K562 (cell line): Measurements from ENCODE around the gene NEDD4L. TPM values are rescaled to one million over a fixed set of nuclear protein-coding genes. Genes with fewer than 3 reads are reported as not detected.

ENCODE experiments used
- ATAC-seq: fragments of 200-7000 bp; cut with Tn5 transposase; 3 replicates; pipeline ENCODE4 v1.9.1; 2020; ENCODE audit warnings: moderate library complexity
- BruUV-seq: library from RNA; stranded (reverse); fragments of 400-500 nt; replicated peaks from 2 replicates; lab custom pipeline; 2021; lab: Mats Ljungman, UMichigan
- CTCF ChIA-PET: fragments of 300-600 bp; formaldehyde crosslinking; extraction: SDS; loops from one replicate; lab custom pipeline; 2021; ENCODE audit warnings: low intra/inter-chr PET ratio; lab: Yijun Ruan, JAX
- POLR2A ChIA-PET: fragments of 300-600, 350-650 bp; sonication (Branson Sonifier 250); formaldehyde crosslinking; extraction: SDS; loops from one replicate; lab custom pipeline; 2021; ENCODE audit warnings: antibody characterized with exemption, inconsistent platforms; lab: Yijun Ruan, JAX
- DNase-seq, 4 experiments: peaks; one replicate each; pipeline versions ENCODE4 v3.0.0 to v3.0.0-alpha.2; 2011 to 2018; ENCODE audit warnings: low spot score in 3 of 4, mixed read lengths in 3 of 4; ENCODE audit errors: extremely low read depth in 1 of 4
- FAIRE-seq: peaks from 2 replicates; lab custom pipeline; 2011; peaks lifted over from hg19 to GRCh38; lab: Jason Lieb, UNC
- H2AFZ ChIP-seq: 2 replicates; pipeline ENCODE4 v1.6.0; 2011; ENCODE audit warnings: low read depth, low read length, control low read depth, inconsistent platforms
- H3K27ac ChIP-seq: fragments of 200-600 bp; 3 replicates; pipeline ENCODE4 v1.8.0; 2011; ENCODE audit warnings: low read depth, mild to moderate bottlenecking, control low read depth, inconsistent platforms, low read length, moderate library complexity, mixed read lengths; ENCODE audit errors: extremely low read depth
- H3K27me3 ChIP-seq, 2 experiments: fragments of 300-600 bp in 1 of 2; 2 replicates in 1 of 2; 3 replicates in 1 of 2; pipeline versions ENCODE4 v1.6.0 to v1.8.0; 2011; ENCODE audit warnings: inconsistent platforms in 2 of 2, low read length in 2 of 2, mild to moderate bottlenecking in 1 of 2, mixed read lengths in 1 of 2, moderate library complexity in 1 of 2; ENCODE audit not compliant: control insufficient read depth in 2 of 2, insufficient read depth in 2 of 2
- H3K36me3 ChIP-seq: fragments of 300-600 bp; 3 replicates; pipeline ENCODE4 v1.8.0; 2011; ENCODE audit warnings: mild to moderate bottlenecking, low read length, inconsistent platforms; ENCODE audit not compliant: control insufficient read depth, insufficient read depth
- H3K4me1 ChIP-seq, 2 experiments: fragments of 200-600 bp in 1 of 2; replicated peaks in 1 of 2; 2 replicates in 1 of 2; 3 replicates in 1 of 2; pipeline versions ENCODE4 v1.5.1 to v1.8.0; 2011; ENCODE audit warnings: inconsistent platforms in 2 of 2, low read length in 2 of 2, mild to moderate bottlenecking in 1 of 2, mixed read lengths in 1 of 2, moderate library complexity in 1 of 2; ENCODE audit not compliant: control insufficient read depth in 2 of 2, insufficient read depth in 2 of 2
- H3K4me2 ChIP-seq: 2 replicates; pipeline ENCODE4 v1.6.1; 2011; ENCODE audit warnings: low read length, control low read depth, inconsistent platforms, mixed read lengths; ENCODE audit not compliant: insufficient read depth
- H3K4me3 ChIP-seq: fragments of 200-600 bp; sonication (generic), shearing (Covaris generic); 2 replicates; pipeline ENCODE4 v1.5.1; 2016; ENCODE audit warnings: control low read depth, inconsistent platforms
- H3K79me2 ChIP-seq: fragments of 200-600 bp; 3 replicates; pipeline ENCODE4 v1.8.0; 2011; ENCODE audit warnings: low read length, inconsistent platforms; ENCODE audit not compliant: control insufficient read depth, insufficient read depth
- H3K9ac ChIP-seq, 2 experiments: 2 replicates each; pipeline versions ENCODE4 v1.6.0 to v1.6.1; 2011; ENCODE audit warnings: low read depth in 2 of 2, low read length in 2 of 2, control low read depth in 1 of 2, inconsistent platforms in 1 of 2, mild to moderate bottlenecking in 1 of 2, mixed read lengths in 1 of 2; ENCODE audit not compliant: insufficient read depth in 1 of 2
- H3K9me1 ChIP-seq: one replicate; pipeline ENCODE4 v1.6.0; 2011; ENCODE audit warnings: inconsistent platforms, mild to moderate bottlenecking, low read length, moderate library complexity; ENCODE audit not compliant: control insufficient read depth, insufficient read depth
- H3K9me3 ChIP-seq: replicated peaks from 2 replicates; pipeline ENCODE4 v1.5.1; 2011; ENCODE audit warnings: low read depth, low read length, inconsistent platforms; ENCODE audit not compliant: control insufficient read depth, insufficient read depth
- H4K20me1 ChIP-seq: replicated peaks from 2 replicates; pipeline ENCODE4 v1.6.1; 2011; ENCODE audit warnings: low read length, inconsistent platforms, mixed read lengths; ENCODE audit not compliant: control insufficient read depth, insufficient read depth
- CREBBP ChIP-seq: IDR thresholded peaks from one replicate; pipeline ENCODE4 v1.6.1; 2012; ENCODE audit warnings: low read depth, mild to moderate bottlenecking, control low read depth, inconsistent platforms, low read length
- NFATC3 ChIP-seq: fragments of 450-650 bp; IDR thresholded peaks from 2 replicates; pipeline ENCODE4 v1.6.1; 2017; ENCODE audit warnings: mild to moderate bottlenecking
- POLR2A ChIP-seq: fragments of 450-650 bp; conservative IDR thresholded peaks from 2 replicates; pipeline ENCODE4 v1.6.1; 2016
- PTRF ChIP-seq: fragments of 450-650 bp; IDR thresholded peaks from 2 replicates; pipeline ENCODE4 v1.6.1; 2016; ENCODE audit warnings: mild to moderate bottlenecking, missing genetic modification characterization, missing compliant biosample characterization
- SRSF3 ChIP-seq: fragments of 200-400 bp; formaldehyde crosslinking; IDR thresholded peaks from 2 replicates; pipeline ENCODE4 v1.6.1; 2016; ENCODE audit warnings: mild to moderate bottlenecking, low read length, moderate library complexity; ENCODE audit not compliant: insufficient read depth
- TAF9B ChIP-seq: fragments of 450-650 bp; IDR thresholded peaks from 2 replicates; pipeline ENCODE4 v1.6.1; 2018; ENCODE audit warnings: mild to moderate bottlenecking; ENCODE audit not compliant: partially characterized antibody
- TCF7L2 ChIP-seq: fragments of 150-350 bp; IDR thresholded peaks from 2 replicates; pipeline ENCODE4 v1.6.1; 2016; ENCODE audit warnings: low read depth, mild to moderate bottlenecking, low read length, moderate library complexity
- THRAP3 ChIP-seq: fragments of 450-650 bp; IDR thresholded peaks from 2 replicates; pipeline ENCODE4 v1.6.1; 2016; ENCODE audit warnings: mild to moderate bottlenecking, inconsistent platforms, borderline replicate concordance
- WHSC1 ChIP-seq: IDR thresholded peaks from one replicate; pipeline ENCODE4 v1.6.1; 2012; ENCODE audit warnings: low read length, control low read depth, inconsistent platforms
- ZBTB7A ChIP-seq: IDR thresholded peaks from 2 replicates; pipeline ENCODE4 v1.6.1; 2011; ENCODE audit warnings: low read depth, mild to moderate bottlenecking, low read length, moderate library complexity, borderline replicate concordance; ENCODE audit not compliant: control insufficient read depth
- ZNF518B ChIP-seq: fragments of 250-450 bp; sonication (Bioruptor Pico); IDR thresholded peaks from 2 replicates; pipeline ENCODE4 v1.5.0; 2021; ENCODE audit warnings: mild to moderate bottlenecking, moderate library complexity
- ZNF699 ChIP-seq: fragments of 250-450 bp; sonication (Bioruptor Pico); IDR thresholded peaks from 2 replicates; pipeline ENCODE4 v1.8.0; 2021; ENCODE audit warnings: mild to moderate bottlenecking, moderate library complexity; ENCODE audit not compliant: insufficient replicate concordance
- WGBS: fragments of 100-300 bp; shearing (Covaris generic); methylation state at CpG from one replicate; pipeline ENCODE4 v1.1.6; 2016; ENCODE audit warnings: low coverage, mixed read lengths; ENCODE audit not compliant: insufficient coverage; ENCODE audit errors: missing lambda C conversion rate; 5-methylcytosine and 5-hydroxymethylcytosine counted together
- in situ Hi-C: fragments of 300-500 bp; cut with MboI; formaldehyde crosslinking; loops from 4 replicates; pipeline ENCODE4 v1.15.0; 2018; ENCODE audit warnings: inconsistent platforms, mixed read lengths
- intact Hi-C: fragments of 100-400 bp; cut with micrococcal nuclease; formaldehyde crosslinking; loops from 2 replicates; pipeline ENCODE4 v1.14.2; 2022
- polyA plus RNA-seq, 8 experiments: library from polyadenylated mRNA; depleted of rRNA in 4 of 8; stranded (reverse) in 5 of 8; unstranded in 3 of 8; fragments of >200 nt; fragmentation: Nextera tagmentation in 2 of 8; fragmentation: Illumina TruSeq in 1 of 8; extraction: Ambion mirVana in 2 of 8; extraction: Trizol in 1 of 8; gene quantifications; 2 replicates each; pipeline versions ENCODE4 v1.2.1 to v1.2.3, GENCODE V29; 2011 to 2014; ENCODE audit warnings: inconsistent platforms in 1 of 8, missing spikeins in 1 of 8
- total RNA-seq, 7 experiments: library from RNA; depleted of rRNA in 6 of 7; stranded (reverse); fragments of >200 nt in 6 of 7; fragmentation: Illumina TruSeq in 2 of 7; extraction: Trizol in 2 of 7; gene quantifications; 2 replicates each; pipeline versions ENCODE4 v1.2.1 to v1.2.3, GENCODE V29; 2011 to 2021; ENCODE audit warnings: low replicate concordance in 1 of 7

Gene NEDD4L
- total and polyA plus RNA-seq, 9 of the 15 experiments (the other 6 are each of a cell fraction or from before 2014, with no cell fraction given) = 8.1 to 33.4 (median 19.9) TPM

- Histone ChIP-seq H3K27ac (no peak overlapping the region), H2AFZ (no peak overlapping the region), H3K4me2 (no peak overlapping the region), H3K9me1 (peaks cover 1% of the 10 kb centered on the region), H3K36me3 (no peaks in the 10 kb centered on the region), H3K79me2 (peaks cover 3% of the 10 kb centered on the region; the same call in 1 of the 3 replicates), H3K9ac (no peak overlapping the region), H3K27me3 (no peaks in the 10 kb centered on the region), H3K4me3 (no peak overlapping the region), H4K20me1 (0 out of 2 replicates have a peak, but pooled peaks cover 4% of the 10 kb centered on the region), H3K9me3 (no peaks in the 10 kb centered on the region), H3K4me1 (no peaks in the 10 kb centered on the region; a peak in 1 of 5 replicates)
- ATAC-seq (no peak), DNase-seq (no peak), FAIRE-seq (no peak)
- in situ Hi-C loops = no loop called here
- no TSS peak for BruUV-seq
- intact Hi-C loops = no loop called here
- ChIA-PET POLR2A (no interaction called here), CTCF (no interaction called here)
- WGBS = 40% methylated on average over 1 of the region's 1 CpG
- TF ChIP-seq POLR2A = no peak
- TF ChIP-seq PTRF = no peak
- TF ChIP-seq ZNF699 (CRISPR knock-in tag) = no peak
- no peak for TF ChIP-seq THRAP3
- TF ChIP-seq SRSF3 = no peak
- TF ChIP-seq ZBTB7A = no peak
- TF ChIP-seq ZNF518B (CRISPR knock-in tag) = no peak
- no peak for TF ChIP-seq TCF7L2
- no peak for TF ChIP-seq CREBBP
- no peak for TF ChIP-seq TAF9B
- no peak for TF ChIP-seq NFATC3
- TF ChIP-seq WHSC1 = no peak
These were observed 123.0 kb downstream of the NEDD4L start for GRCh38 chr18:58167073-58167472.
